HepG2 (cell line): Measurements from ENCODE around the gene LTBR. TPM values are rescaled to one million over a fixed set of nuclear protein-coding genes. Genes with fewer than 3 reads are reported as not detected.

Experiments used
- CBX2 ChIP-seq, 2 experiments: fragments of 200-600 bp in 1 of 2; sonication (generic); formaldehyde crosslinking in 1 of 2; IDR thresholded peaks; 2 replicates each; pipeline versions ENCODE4 v1.7.0 to v1.8.1; 2018 to 2022; ENCODE audit warnings: low read depth in 2 of 2, low read length in 1 of 2, mild to moderate bottlenecking in 1 of 2, missing genetic modification reagents in 1 of 2
- ELF3 ChIP-seq: IDR thresholded peaks from 2 replicates; pipeline ENCODE4 v1.6.1; 2016; ENCODE audit warnings: missing genetic modification reagents, missing compliant biosample characterization
- GABPA ChIP-seq, 2 experiments: IDR thresholded peaks; 2 replicates each; pipeline ENCODE4 v1.6.1; 2011 to 2016; ENCODE audit warnings: low read depth in 2 of 2, low read length in 1 of 2, missing biosample characterization in 1 of 2, missing genetic modification characterization in 1 of 2
- MEIS2 ChIP-seq: sonication (generic); formaldehyde crosslinking; IDR thresholded peaks from 2 replicates; pipeline ENCODE4 v1.9.0; 2021; ENCODE audit warnings: mild to moderate bottlenecking, missing genetic modification reagents
- NPAS2 ChIP-seq: sonication (generic); formaldehyde crosslinking; IDR thresholded peaks from 2 replicates; pipeline ENCODE4 v1.8.0; 2022; ENCODE audit warnings: mild to moderate bottlenecking, missing genetic modification reagents, borderline replicate concordance
- PHF20 ChIP-seq: sonication (generic); formaldehyde crosslinking; IDR thresholded peaks from 2 replicates; pipeline ENCODE4 v1.5.0; 2020; ENCODE audit warnings: mild to moderate bottlenecking, missing genetic modification reagents
- RARA ChIP-seq: IDR thresholded peaks from 2 replicates; pipeline ENCODE4 v1.6.1; 2016; ENCODE audit warnings: missing genetic modification reagents, missing compliant biosample characterization
- RBM39 ChIP-seq: fragments of 200-400 bp; formaldehyde crosslinking; IDR thresholded peaks from one replicate; pipeline ENCODE4 v1.6.1; 2018; ENCODE audit warnings: antibody characterized with exemption, mild to moderate bottlenecking, low read depth, low read length; ENCODE audit not compliant: poor library complexity, severe bottlenecking
- ZBTB7A ChIP-seq: sonication (generic); formaldehyde crosslinking; IDR thresholded peaks from 2 replicates; pipeline ENCODE4 v1.8.0; 2022; ENCODE audit warnings: mild to moderate bottlenecking, missing genetic modification reagents
- ZMYM2 ChIP-seq: sonication (generic); formaldehyde crosslinking; IDR thresholded peaks from 2 replicates; pipeline ENCODE4 v1.8.0; 2022; ENCODE audit warnings: mild to moderate bottlenecking, missing genetic modification reagents
- ZNF251 ChIP-seq: sonication (generic); formaldehyde crosslinking; IDR thresholded peaks from 2 replicates; pipeline ENCODE4 v1.9.0; 2021; ENCODE audit warnings: mild to moderate bottlenecking, missing genetic modification reagents
- ZNF30 ChIP-seq: sonication (generic); formaldehyde crosslinking; IDR thresholded peaks from 2 replicates; pipeline ENCODE4 v1.5.0; 2020; ENCODE audit warnings: mild to moderate bottlenecking, missing genetic modification reagents
- ZNF333 ChIP-seq: sonication (generic); formaldehyde crosslinking; IDR thresholded peaks from 2 replicates; pipeline ENCODE4 v1.4.0; 2020; ENCODE audit warnings: mild to moderate bottlenecking, missing genetic modification reagents, borderline replicate concordance
- ZNF598 ChIP-seq: sonication (generic); formaldehyde crosslinking; IDR thresholded peaks from 2 replicates; pipeline ENCODE4 v1.5.1; 2020; ENCODE audit warnings: mild to moderate bottlenecking, missing genetic modification reagents, borderline replicate concordance
- ZNF746 ChIP-seq: sonication (generic); formaldehyde crosslinking; IDR thresholded peaks from 2 replicates; pipeline ENCODE4 v1.8.0; 2022; ENCODE audit warnings: mild to moderate bottlenecking, missing genetic modification reagents
- ZNF788 ChIP-seq: sonication (generic); formaldehyde crosslinking; IDR thresholded peaks from 2 replicates; pipeline ENCODE4 v1.5.0; 2020; ENCODE audit warnings: mild to moderate bottlenecking, missing genetic modification reagents, borderline replicate concordance
- polyA plus RNA-seq, 8 experiments: library from polyadenylated mRNA; depleted of rRNA in 3 of 8; stranded (reverse) in 7 of 8; unstranded in 1 of 8; fragments of >200 nt; fragmentation: Illumina TruSeq in 4 of 8; extraction: Trizol in 4 of 8; gene quantifications; 2 replicates each; pipeline versions ENCODE4 v1.2.1 to v1.2.3, GENCODE V29; 2011 to 2016; ENCODE audit warnings: low read depth in 4 of 8, missing spikeins in 1 of 8, mixed read lengths in 1 of 8; ENCODE audit not compliant: insufficient read depth in 1 of 8
- total RNA-seq, 5 experiments: library from RNA; depleted of rRNA; stranded (reverse); fragments of >200 nt; fragmentation: Illumina TruSeq; extraction: Trizol; gene quantifications; 2 replicates each; pipeline ENCODE4 v1.2.3, GENCODE V29; 2016; ENCODE audit warnings: low read depth in 1 of 5
- TF ChIP-seq, protein P1 (sequence below), 2 experiments: sonication (generic) in 1 of 2; formaldehyde crosslinking in 1 of 2; IDR thresholded peaks; 2 replicates each; pipeline versions ENCODE4 v1.4.0 to v1.6.1; 2016 to 2020; ENCODE audit warnings: borderline replicate concordance in 1 of 2, low read depth in 1 of 2, mild to moderate bottlenecking in 1 of 2, missing genetic modification reagents in 1 of 2
- TF ChIP-seq, protein P2 (sequence below): sonication (generic); formaldehyde crosslinking; IDR thresholded peaks from 2 replicates; pipeline ENCODE4 v1.5.0; 2020; ENCODE audit warnings: missing genetic modification reagents, mild to moderate bottlenecking, borderline replicate concordance
- TF ChIP-seq, protein P3 (sequence below): sonication (generic); formaldehyde crosslinking; IDR thresholded peaks from 2 replicates; pipeline ENCODE4 v1.5.0; 2020; ENCODE audit warnings: missing genetic modification reagents

The LTBR gene
- total and polyA plus RNA-seq, 2 of the 13 experiments (the other 11 are each of a cell fraction or from before 2014, with no cell fraction given), result 31.4 to 34.8 TPM

DNA sequence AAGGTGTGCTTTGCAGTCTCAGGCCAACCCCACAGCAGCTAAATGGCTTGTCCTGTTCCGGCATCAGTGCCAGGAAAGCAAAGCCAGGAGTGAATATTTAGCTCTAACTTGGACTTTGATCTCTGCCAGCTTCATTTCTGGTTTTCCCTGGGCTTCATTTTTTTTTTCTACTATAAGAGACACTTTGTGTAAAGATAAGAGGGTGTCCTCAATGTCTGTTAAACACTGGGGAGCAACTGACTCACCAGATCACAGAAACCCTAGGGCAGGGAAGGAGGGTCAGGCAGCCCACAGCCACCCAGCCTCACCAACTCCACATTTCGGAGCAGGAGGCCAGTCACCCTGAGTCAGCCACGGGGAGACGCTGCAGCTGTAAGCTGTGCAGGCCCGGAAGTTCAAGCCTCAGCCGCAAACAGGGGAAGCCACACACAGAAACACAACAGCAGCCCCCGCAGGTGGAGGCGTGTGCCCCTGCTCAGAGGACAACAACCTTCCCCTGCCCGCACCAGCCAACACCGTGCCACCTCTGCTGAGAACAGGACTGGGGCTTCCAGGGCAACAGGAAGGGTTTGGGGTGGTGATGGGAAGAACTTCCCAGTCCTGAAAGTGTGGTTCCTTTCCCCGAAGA lies 48.4 kb upstream of the LTBR start (continued):
- TF ChIP-seq ZNF333, result no peak
- TF ChIP-seq GABPA (IDR thresholded peaks at IDR 0.05; ENCODE audit: low read depth, low read length), result no peak
- TF ChIP-seq GABPA (CRISPR knock-in tag; IDR thresholded peaks at IDR 0.05; ENCODE audit: low read depth), result peak; percentile 74
- TF ChIP-seq, protein P1, sequence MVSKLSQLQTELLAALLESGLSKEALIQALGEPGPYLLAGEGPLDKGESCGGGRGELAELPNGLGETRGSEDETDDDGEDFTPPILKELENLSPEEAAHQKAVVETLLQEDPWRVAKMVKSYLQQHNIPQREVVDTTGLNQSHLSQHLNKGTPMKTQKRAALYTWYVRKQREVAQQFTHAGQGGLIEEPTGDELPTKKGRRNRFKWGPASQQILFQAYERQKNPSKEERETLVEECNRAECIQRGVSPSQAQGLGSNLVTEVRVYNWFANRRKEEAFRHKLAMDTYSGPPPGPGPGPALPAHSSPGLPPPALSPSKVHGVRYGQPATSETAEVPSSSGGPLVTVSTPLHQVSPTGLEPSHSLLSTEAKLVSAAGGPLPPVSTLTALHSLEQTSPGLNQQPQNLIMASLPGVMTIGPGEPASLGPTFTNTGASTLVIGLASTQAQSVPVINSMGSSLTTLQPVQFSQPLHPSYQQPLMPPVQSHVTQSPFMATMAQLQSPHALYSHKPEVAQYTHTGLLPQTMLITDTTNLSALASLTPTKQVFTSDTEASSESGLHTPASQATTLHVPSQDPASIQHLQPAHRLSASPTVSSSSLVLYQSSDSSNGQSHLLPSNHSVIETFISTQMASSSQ (IDR thresholded peaks at IDR 0.05; ENCODE audit: low read depth), result 0 out of 2 replicates have a peak, but pooled peaks have one; percentile 0
- TF ChIP-seq, protein P1 (CRISPR knock-in tag; IDR thresholded peaks at IDR 0.05; ENCODE audit: borderline replicate concordance), result no peak; the same call in 1 of the 2 replicates
- TF ChIP-seq ZNF598, result no peak; the same call in 1 of the 2 replicates
- TF ChIP-seq NPAS2 (CRISPR knock-in tag), result no peak
- peak; percentile 54; the same call in 1 of the 2 replicates for TF ChIP-seq ZNF788 (CRISPR knock-in tag)
- TF ChIP-seq ZNF746 (CRISPR knock-in tag), result no peak; the same call in 1 of the 2 replicates
- TF ChIP-seq ELF3, result peak; percentile 74
- no peak for TF ChIP-seq MEIS2 (CRISPR knock-in tag)
- peak; percentile 41; the same call in 1 of the 2 replicates for TF ChIP-seq RARA (CRISPR knock-in tag)
- TF ChIP-seq, protein P2, sequence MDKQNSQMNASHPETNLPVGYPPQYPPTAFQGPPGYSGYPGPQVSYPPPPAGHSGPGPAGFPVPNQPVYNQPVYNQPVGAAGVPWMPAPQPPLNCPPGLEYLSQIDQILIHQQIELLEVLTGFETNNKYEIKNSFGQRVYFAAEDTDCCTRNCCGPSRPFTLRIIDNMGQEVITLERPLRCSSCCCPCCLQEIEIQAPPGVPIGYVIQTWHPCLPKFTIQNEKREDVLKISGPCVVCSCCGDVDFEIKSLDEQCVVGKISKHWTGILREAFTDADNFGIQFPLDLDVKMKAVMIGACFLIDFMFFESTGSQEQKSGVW (CRISPR knock-in tag), result no peak
- TF ChIP-seq ZNF30 (CRISPR knock-in tag), result no peak
- TF ChIP-seq CBX2 (IDR thresholded peaks at IDR 0.05; ENCODE audit: low read depth, low read length), result no peak
- 0 out of 2 replicates have a peak, but pooled peaks have one; percentile 23 for TF ChIP-seq CBX2 (CRISPR knock-in tag; IDR thresholded peaks at IDR 0.05; ENCODE audit: low read depth)
- TF ChIP-seq ZMYM2 (CRISPR knock-in tag), result no peak
- peak; percentile 15; the same call in 1 of the 2 replicates for TF ChIP-seq PHF20
- TF ChIP-seq ZBTB7A (CRISPR knock-in tag), result 0 out of 2 replicates have a peak, but pooled peaks have one; percentile 21
- TF ChIP-seq RBM39, result peak; percentile 32
- no peak for TF ChIP-seq ZNF251 (CRISPR knock-in tag)
- TF ChIP-seq, protein P3, sequence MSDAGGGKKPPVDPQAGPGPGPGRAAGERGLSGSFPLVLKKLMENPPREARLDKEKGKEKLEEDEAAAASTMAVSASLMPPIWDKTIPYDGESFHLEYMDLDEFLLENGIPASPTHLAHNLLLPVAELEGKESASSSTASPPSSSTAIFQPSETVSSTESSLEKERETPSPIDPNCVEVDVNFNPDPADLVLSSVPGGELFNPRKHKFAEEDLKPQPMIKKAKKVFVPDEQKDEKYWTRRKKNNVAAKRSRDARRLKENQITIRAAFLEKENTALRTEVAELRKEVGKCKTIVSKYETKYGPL, result no peak
